ENCODE measurements around the gene HOXA11. TPM values are rescaled to one million over a fixed set of nuclear protein-coding genes. Genes with fewer than 3 reads are reported as not detected.

HOXA11 gene
- total RNA-seq, 1 experiment from 2014 or later, result not detected

DNA sequence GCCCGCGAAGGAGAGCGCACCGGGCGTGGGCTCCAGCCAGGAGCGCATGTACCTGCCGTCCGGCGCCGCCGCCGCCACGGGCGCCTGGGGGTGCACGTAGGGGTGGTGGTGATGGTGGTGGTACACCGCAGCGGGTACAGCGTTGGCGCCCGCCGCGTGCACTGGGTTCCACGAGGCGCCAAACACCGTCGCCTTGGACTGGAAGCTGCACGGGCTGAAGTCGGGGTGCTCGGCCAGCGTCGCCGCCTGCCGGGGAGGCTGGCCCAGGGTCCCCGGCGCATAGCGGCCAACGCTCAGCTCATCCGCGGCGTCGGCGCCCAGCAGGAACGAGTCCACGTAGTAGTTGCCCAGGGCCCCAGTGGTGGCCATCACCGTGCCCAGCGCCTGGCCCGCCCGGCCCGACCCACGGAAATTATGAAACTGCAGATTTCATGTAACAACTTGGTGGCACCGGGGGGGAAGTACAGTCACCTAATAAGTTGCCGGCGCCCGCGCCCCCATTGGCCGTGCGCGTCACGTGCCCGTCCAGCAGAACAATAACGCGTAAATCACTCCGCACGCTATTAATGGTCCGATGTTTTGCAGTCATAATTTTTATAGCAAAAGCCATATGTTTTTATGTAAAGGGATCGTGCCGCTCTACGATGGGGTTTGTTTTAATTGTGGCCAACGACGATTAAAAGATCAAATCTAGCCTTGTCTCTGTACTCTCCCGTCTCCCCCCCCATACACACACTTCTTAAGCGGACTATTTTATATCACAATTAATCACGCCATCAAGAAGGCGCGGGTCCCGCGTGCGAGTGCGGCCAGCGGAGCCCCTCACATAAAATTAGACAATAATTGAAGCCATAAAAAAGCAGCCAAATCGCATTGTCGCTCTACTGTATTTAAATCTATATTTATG is 19.7 kb downstream of the HOXA11 start, which contains the start of gene HOXA9:
TSS of gene HOXA9 (minus strand) at position 449 of the 907 bp plus-strand sequence. CDS start at position 369, 80 bp downstream.
- DNase-seq (ENCODE audit: low spot score), result no peak
- Histone ChIP-seq H3K27me3 (replicated peaks; ENCODE audit: insufficient read depth, low read depth, low read length, poor library complexity) (peaks cover 68% of the 10 kb centered on the region), H3K36me3 (ENCODE audit: insufficient read depth, low read length, poor library complexity, severe bottlenecking) (no peaks in the 10 kb centered on the region), H3K9me3 (ENCODE audit: low read depth, low read length, poor library complexity, severe bottlenecking) (no peaks in the 10 kb centered on the region), H3K4me1 (ENCODE audit: insufficient read depth, low read length, poor library complexity, severe bottlenecking) (no peaks in the 10 kb centered on the region), H3K27ac (ENCODE audit: low read depth, low read length, poor library complexity, severe bottlenecking) (no peak within 1 kb of the TSS), H3K4me3 (ENCODE audit: low read depth, low read length, poor library complexity, severe bottlenecking) (no peak within 1 kb of the TSS)
- TF ChIP-seq, protein P1, sequence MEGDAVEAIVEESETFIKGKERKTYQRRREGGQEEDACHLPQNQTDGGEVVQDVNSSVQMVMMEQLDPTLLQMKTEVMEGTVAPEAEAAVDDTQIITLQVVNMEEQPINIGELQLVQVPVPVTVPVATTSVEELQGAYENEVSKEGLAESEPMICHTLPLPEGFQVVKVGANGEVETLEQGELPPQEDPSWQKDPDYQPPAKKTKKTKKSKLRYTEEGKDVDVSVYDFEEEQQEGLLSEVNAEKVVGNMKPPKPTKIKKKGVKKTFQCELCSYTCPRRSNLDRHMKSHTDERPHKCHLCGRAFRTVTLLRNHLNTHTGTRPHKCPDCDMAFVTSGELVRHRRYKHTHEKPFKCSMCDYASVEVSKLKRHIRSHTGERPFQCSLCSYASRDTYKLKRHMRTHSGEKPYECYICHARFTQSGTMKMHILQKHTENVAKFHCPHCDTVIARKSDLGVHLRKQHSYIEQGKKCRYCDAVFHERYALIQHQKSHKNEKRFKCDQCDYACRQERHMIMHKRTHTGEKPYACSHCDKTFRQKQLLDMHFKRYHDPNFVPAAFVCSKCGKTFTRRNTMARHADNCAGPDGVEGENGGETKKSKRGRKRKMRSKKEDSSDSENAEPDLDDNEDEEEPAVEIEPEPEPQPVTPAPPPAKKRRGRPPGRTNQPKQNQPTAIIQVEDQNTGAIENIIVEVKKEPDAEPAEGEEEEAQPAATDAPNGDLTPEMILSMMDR (conservative IDR thresholded peaks at IDR 0.05; ENCODE audit: low read depth, low read length), result no peak
- TF ChIP-seq EZH2 (IDR thresholded peaks at IDR 0.05; ENCODE audit: borderline replicate concordance, low read depth, low read length, poor library complexity, severe bottlenecking), result peak; percentile 84
- BruUV-seq (replicated peaks), result no TSS peak
- CTCF ChIA-PET, result no interaction called here
- intact Hi-C loops (cut with micrococcal nuclease; ENCODE audit: unreplicated experiment), result loop anchor here (10.0 kb wide), 1 partner anchor 1271 kb away; no protein-coding TSS in a partner anchor
- POLR2A ChIA-PET (ENCODE audit: low non-redundant PET), result no interaction called here

DNA sequence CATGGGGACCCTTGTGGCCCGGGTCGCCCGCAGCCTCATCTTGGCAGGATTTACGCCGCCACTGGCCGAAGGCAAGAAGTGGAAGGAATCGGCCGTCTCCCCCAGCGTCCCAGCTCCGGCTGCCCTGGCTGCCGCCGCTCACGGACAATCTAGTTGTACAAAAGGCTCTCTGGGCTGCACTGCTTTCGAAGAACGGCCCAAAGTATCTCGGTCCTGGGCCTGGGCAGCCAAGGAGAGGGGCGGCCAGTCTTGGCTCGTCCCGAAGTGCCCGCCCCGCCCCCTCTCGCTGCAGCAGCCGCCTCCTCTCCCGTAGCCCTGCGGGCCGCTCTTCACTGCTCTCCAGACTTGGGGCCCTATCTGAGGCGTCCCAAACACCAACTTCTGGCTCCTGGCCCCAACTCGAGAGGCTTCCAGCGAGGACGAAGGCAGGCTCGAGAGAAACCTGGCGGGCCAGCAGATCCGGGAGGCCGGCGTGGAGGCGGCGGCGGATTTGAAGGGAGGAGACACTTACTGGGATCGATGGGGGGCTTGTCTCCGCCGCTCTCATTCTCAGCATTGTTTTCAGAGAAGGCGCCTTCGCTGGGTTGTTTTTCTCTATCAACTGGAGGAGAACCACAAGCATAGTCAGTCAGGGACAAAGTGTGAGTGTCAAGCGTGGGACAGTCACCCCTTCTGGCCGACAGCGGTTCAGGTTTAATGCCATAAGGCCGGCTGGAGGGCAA is 20.5 kb downstream of the HOXA11 start:
- no peak overlapping the region for H3K4me3 ChIP-seq (ENCODE audit: low read depth, low read length, poor library complexity, severe bottlenecking)
- intact Hi-C loops (cut with micrococcal nuclease; ENCODE audit: unreplicated experiment), result loop anchor here (5.0 to 10.0 kb wide), 2 partner anchors 797 to 1270 kb away; no protein-coding TSS in a partner anchor
- CTCF ChIA-PET, result no interaction called here
- no peak for TF ChIP-seq EZH2 (IDR thresholded peaks at IDR 0.05; ENCODE audit: borderline replicate concordance, low read depth, low read length, poor library complexity, severe bottlenecking)
- TF ChIP-seq, protein P1 (conservative IDR thresholded peaks at IDR 0.05; ENCODE audit: low read depth, low read length), result no peak
- H3K36me3 ChIP-seq (ENCODE audit: insufficient read depth, low read length, poor library complexity, severe bottlenecking), result no peaks in the 10 kb centered on the region
- no peaks in the 10 kb centered on the region for H3K9me3 ChIP-seq (ENCODE audit: low read depth, low read length, poor library complexity, severe bottlenecking)
- BruUV-seq (replicated peaks), result no TSS peak
- DNase-seq (ENCODE audit: low spot score), result no peak
- peaks cover 65% of the 10 kb centered on the region for H3K27me3 ChIP-seq (replicated peaks; ENCODE audit: insufficient read depth, low read depth, low read length, poor library complexity)
- no peaks in the 10 kb centered on the region for H3K4me1 ChIP-seq (ENCODE audit: insufficient read depth, low read length, poor library complexity, severe bottlenecking)
- POLR2A ChIA-PET (ENCODE audit: low non-redundant PET), result no interaction called here
- H3K27ac ChIP-seq (ENCODE audit: low read depth, low read length, poor library complexity, severe bottlenecking), result no peak overlapping the region

DNA sequence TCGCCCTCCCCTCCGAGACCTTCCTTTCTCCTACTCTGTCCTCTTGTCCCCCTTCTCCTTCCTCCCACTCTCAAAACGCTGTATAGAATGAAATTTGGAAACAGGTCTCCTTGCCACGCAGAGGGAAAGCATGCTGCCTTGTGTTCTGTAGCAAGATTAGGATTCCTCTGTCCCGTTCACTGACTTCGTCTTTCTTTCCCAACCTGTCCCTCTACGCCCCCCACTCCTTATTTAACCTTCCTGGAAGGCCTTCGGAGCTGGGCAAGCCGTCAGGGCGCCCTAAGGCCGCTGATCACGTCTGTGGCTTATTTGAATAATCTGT is 21.0 kb downstream of the HOXA11 start:
- BruUV-seq (replicated peaks), result no TSS peak
- peaks cover 62% of the 10 kb centered on the region for H3K27me3 ChIP-seq (replicated peaks; ENCODE audit: insufficient read depth, low read depth, low read length, poor library complexity)
- POLR2A ChIA-PET (ENCODE audit: low non-redundant PET), result no interaction called here
- TF ChIP-seq, protein P1 (conservative IDR thresholded peaks at IDR 0.05; ENCODE audit: low read depth, low read length), result no peak
- no peak for TF ChIP-seq EZH2 (IDR thresholded peaks at IDR 0.05; ENCODE audit: borderline replicate concordance, low read depth, low read length, poor library complexity, severe bottlenecking)
- H3K9me3 ChIP-seq (ENCODE audit: low read depth, low read length, poor library complexity, severe bottlenecking), result no peaks in the 10 kb centered on the region
- CTCF ChIA-PET, result no interaction called here
- no peak for DNase-seq (ENCODE audit: low spot score)
- no peaks in the 10 kb centered on the region for H3K36me3 ChIP-seq (ENCODE audit: insufficient read depth, low read length, poor library complexity, severe bottlenecking)
- intact Hi-C loops (cut with micrococcal nuclease; ENCODE audit: unreplicated experiment), result loop anchor here (5.0 to 10.0 kb wide), 2 partner anchors 797 to 1269 kb away; no protein-coding TSS in a partner anchor
- no peak overlapping the region for H3K4me3 ChIP-seq (ENCODE audit: low read depth, low read length, poor library complexity, severe bottlenecking)
- H3K4me1 ChIP-seq (ENCODE audit: insufficient read depth, low read length, poor library complexity, severe bottlenecking), result no peaks in the 10 kb centered on the region
- no peak overlapping the region for H3K27ac ChIP-seq (ENCODE audit: low read depth, low read length, poor library complexity, severe bottlenecking)

Data from A673 (cell line).